ENCODE results near the gene PTGDS.
A peak's percentile ranks its signal among the peaks of the same experiment; 100 is the strongest.

DNA sequence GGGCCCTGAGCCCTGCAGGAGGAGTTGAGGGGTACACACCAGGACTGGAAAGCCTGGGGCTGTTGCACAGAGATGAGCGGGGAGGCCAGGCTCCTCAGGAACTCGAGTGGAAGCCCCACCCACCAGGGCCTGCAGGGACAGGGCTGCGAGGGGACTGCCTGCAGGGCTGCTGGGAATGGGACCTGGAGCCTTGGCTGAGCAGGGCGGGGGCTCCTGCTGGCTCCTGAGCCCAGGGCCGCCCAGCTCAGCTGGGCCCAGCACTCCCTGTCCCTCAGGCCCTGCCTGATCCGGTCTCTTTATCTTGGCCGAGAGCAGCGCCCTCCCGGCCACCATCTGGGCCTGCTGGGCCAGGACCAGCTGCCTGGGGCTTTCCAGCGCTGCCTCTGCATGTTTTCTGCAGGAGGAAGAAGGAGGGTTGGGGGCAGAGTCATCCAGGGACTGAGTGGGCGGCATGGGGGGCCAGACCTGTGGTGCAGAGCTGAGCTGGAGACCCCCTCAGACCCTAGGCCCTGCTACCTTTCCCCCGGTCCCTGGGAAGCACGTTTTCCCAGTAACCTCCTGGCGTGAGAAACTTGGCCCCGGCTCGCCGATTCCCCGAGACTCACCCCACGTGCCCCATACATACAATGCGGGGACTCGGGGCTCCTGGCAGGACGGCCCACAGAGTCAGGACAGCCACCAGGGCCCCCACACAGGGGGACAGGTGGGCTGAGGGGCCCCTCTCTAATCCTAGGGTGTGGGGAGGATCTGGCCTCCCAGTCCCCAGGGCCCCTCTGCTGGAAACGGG is 15.8 kb upstream of the PTGDS start:
- TF ChIP-seq, protein P1, sequence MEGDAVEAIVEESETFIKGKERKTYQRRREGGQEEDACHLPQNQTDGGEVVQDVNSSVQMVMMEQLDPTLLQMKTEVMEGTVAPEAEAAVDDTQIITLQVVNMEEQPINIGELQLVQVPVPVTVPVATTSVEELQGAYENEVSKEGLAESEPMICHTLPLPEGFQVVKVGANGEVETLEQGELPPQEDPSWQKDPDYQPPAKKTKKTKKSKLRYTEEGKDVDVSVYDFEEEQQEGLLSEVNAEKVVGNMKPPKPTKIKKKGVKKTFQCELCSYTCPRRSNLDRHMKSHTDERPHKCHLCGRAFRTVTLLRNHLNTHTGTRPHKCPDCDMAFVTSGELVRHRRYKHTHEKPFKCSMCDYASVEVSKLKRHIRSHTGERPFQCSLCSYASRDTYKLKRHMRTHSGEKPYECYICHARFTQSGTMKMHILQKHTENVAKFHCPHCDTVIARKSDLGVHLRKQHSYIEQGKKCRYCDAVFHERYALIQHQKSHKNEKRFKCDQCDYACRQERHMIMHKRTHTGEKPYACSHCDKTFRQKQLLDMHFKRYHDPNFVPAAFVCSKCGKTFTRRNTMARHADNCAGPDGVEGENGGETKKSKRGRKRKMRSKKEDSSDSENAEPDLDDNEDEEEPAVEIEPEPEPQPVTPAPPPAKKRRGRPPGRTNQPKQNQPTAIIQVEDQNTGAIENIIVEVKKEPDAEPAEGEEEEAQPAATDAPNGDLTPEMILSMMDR (IDR thresholded peaks at IDR 0.05 in 2 of 3, conservative IDR thresholded peaks at IDR 0.05 in 1 of 3; ENCODE audit: insufficient read depth in 2 of 3, low read depth in 1 of 3, low read length in 3 of 3): no peak
- TF ChIP-seq REST (IDR thresholded peaks at IDR 0.05; ENCODE audit: borderline replicate concordance): no peak
- no peak for TF ChIP-seq REST (CRISPR knock-in tag; IDR thresholded peaks at IDR 0.05; ENCODE audit: low read depth)
- no peak for TF ChIP-seq SRSF9 (IDR thresholded peaks at IDR 0.05; ENCODE audit: borderline replicate concordance, low read depth, low read length)
- peak; percentile 32; the same call in 1 of the 2 replicates for TF ChIP-seq ZBTB7A (IDR thresholded peaks at IDR 0.05; ENCODE audit: borderline replicate concordance, control insufficient read depth, low read depth, low read length)
- TF ChIP-seq MEIS2 (IDR thresholded peaks at IDR 0.05; ENCODE audit: partially characterized antibody): no peak
- TF ChIP-seq BRD4 (IDR thresholded peaks at IDR 0.05): no peak
